Ascending aorta (tissue), 2 donors: ENCODE results near the gene CHAF1A. TPM values are rescaled to one million over a fixed set of nuclear protein-coding genes. Genes with fewer than 3 reads are reported as not detected.

Experiments used
- DNase-seq, 2 donors: peaks; one replicate each; pipeline ENCODE4 v3.0.0-alpha.2; 2019; ENCODE audit warnings: low spot score in 2 of 2
- H3K27ac ChIP-seq, 2 donors: fragments of 200-600 bp; sonication (generic); one replicate each; pipeline ENCODE4 v1.5.1; 2016 to 2017; ENCODE audit warnings: mild to moderate bottlenecking in 1 of 2
- H3K27me3 ChIP-seq: fragments of 200-600 bp; sonication (generic); one replicate; pipeline ENCODE4 v1.5.1; 2017
- H3K36me3 ChIP-seq, 2 donors: fragments of 200-600 bp; sonication (generic); one replicate each; pipeline ENCODE4 v1.5.1; 2016
- H3K4me1 ChIP-seq, 2 donors: fragments of 200-600 bp; sonication (generic); one replicate each; pipeline ENCODE4 v1.5.1; 2016 to 2017; ENCODE audit warnings: mild to moderate bottlenecking in 1 of 2
- H3K4me3 ChIP-seq, 2 donors: fragments of 200-600 bp; sonication (generic); one replicate each; pipeline ENCODE4 v1.5.1; 2016 to 2017; ENCODE audit warnings: mild to moderate bottlenecking in 1 of 2
- H3K9me3 ChIP-seq, 2 donors: fragments of 200-600 bp; sonication (generic); one replicate each; pipeline ENCODE4 v1.5.1; 2016
- intact Hi-C: fragments of 100-400 bp; cut with DNase I; formaldehyde crosslinking; loops from one replicate; pipeline ENCODE4 v1.15.1; 2023
- total RNA-seq: library from RNA; depleted of rRNA; stranded (reverse); fragments of >200 nt; gene quantifications from one replicate; pipeline ENCODE4 v1.1.0, GENCODE V29; 2016
- TF ChIP-seq, protein P1 (sequence below), 3 experiments: fragments of 200-600 bp in 2 of 3; fragments of 450-650 bp in 1 of 3; sonication (generic) in 2 of 3; IDR thresholded peaks; one replicate each; pipeline ENCODE4 v1.5.1; 2016 to 2019; ENCODE audit warnings: antibody characterized with exemption in 3 of 3, mild to moderate bottlenecking in 1 of 3, moderate library complexity in 1 of 3

The CHAF1A gene
- total RNA-seq, 1 donor from 2014 or later: 0.85 TPM

DNA sequence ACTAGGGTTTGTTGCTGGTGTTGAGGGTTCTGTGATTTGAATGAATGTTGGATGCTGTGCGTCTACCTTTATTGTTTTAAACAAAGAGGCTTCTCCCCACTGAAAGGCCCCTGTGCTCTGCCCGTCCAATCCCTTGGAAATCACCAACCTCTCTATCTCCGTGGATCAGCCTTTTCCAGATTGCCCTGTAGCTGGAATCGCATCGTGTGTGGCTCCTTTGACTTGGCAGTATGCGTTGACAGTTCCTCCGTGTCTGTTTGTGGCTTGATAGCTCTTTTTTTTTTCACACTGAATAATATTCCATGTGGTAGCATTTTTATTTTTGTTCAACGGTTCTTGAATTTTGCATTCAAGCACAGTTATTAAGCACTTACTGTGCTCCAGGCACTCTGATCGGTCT is 32.0 kb downstream of the CHAF1A start:
- Histone ChIP-seq H3K4me3 (no peak overlapping the region), H3K4me1 (no peaks in the 10 kb centered on the region), H3K9me3 (no peaks in the 10 kb centered on the region), H3K27me3 (no peaks in the 10 kb centered on the region), H3K36me3 (peaks cover 7 to 12% of the 10 kb centered on the region in 2 donors), H3K27ac (no peak overlapping the region)
- intact Hi-C loops: no loop called here
- no peak for DNase-seq
- TF ChIP-seq, protein P1, sequence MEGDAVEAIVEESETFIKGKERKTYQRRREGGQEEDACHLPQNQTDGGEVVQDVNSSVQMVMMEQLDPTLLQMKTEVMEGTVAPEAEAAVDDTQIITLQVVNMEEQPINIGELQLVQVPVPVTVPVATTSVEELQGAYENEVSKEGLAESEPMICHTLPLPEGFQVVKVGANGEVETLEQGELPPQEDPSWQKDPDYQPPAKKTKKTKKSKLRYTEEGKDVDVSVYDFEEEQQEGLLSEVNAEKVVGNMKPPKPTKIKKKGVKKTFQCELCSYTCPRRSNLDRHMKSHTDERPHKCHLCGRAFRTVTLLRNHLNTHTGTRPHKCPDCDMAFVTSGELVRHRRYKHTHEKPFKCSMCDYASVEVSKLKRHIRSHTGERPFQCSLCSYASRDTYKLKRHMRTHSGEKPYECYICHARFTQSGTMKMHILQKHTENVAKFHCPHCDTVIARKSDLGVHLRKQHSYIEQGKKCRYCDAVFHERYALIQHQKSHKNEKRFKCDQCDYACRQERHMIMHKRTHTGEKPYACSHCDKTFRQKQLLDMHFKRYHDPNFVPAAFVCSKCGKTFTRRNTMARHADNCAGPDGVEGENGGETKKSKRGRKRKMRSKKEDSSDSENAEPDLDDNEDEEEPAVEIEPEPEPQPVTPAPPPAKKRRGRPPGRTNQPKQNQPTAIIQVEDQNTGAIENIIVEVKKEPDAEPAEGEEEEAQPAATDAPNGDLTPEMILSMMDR (IDR thresholded peaks at IDR 0.05): no peak

DNA sequence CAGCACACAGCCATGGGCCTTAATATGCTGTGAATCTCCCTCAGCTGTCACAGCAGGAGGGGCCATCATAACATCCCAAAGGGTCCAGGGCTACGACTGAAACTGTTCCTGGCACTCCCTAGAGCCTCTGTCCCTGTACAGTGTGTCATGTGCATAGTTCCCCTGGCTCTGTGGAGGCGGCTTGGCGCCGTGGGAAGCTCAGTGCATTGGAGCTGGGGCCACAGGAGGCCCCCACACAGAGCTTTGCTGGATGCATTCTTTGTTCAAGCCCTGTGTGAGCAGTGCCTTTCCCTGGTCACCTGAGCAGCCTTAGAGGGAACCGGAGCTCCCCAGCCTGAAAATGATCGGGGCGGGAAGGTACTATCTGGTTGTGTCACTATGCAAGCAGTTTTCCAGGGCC is 33.8 kb downstream of the CHAF1A start:
- H3K9me3 ChIP-seq: no peaks in the 10 kb centered on the region
- TF ChIP-seq, protein P1 (IDR thresholded peaks at IDR 0.05): no peak
- intact Hi-C loops: no loop called here

DNA sequence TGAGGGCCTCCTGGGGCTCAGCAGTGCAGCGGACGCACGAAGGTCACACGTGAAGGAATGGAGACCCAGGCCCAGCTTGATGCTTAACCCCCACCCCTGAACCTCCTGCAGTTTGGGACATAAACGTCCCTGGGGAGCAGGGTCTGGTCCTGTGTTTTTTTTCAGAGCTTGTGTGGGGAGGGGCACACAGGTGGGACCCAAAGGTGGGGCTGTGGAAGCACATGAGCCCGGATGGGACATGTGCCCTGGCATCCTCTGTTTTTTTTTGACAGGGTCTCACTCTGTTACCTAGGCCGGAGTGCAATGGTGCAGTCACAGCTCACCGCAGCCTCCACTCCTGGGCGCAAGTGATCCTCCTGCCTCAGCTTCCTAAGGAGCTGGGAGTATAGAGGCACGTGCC is 34.7 kb downstream of the CHAF1A start:
- intact Hi-C loops: no loop called here
- TF ChIP-seq, protein P1 (IDR thresholded peaks at IDR 0.05): no peak
- no peak overlapping the region for H3K4me3 ChIP-seq
- peaks cover 2 to 7% of the 10 kb centered on the region in 2 donors for H3K36me3 ChIP-seq
- no peaks in the 10 kb centered on the region for H3K4me1 ChIP-seq
- H3K27ac ChIP-seq: no peak overlapping the region
- H3K27me3 ChIP-seq: no peaks in the 10 kb centered on the region
- no peaks in the 10 kb centered on the region for H3K9me3 ChIP-seq
- no peak for DNase-seq

More for the DNA sequence above, 33.8 kb downstream of the CHAF1A start:
- DNase-seq: no peak
- no peak overlapping the region for H3K27ac ChIP-seq
- H3K4me3 ChIP-seq: no peak overlapping the region
- no peaks in the 10 kb centered on the region for H3K4me1 ChIP-seq
- no peaks in the 10 kb centered on the region for H3K27me3 ChIP-seq
- peaks cover 7 to 11% of the 10 kb centered on the region in 2 donors for H3K36me3 ChIP-seq

DNA sequence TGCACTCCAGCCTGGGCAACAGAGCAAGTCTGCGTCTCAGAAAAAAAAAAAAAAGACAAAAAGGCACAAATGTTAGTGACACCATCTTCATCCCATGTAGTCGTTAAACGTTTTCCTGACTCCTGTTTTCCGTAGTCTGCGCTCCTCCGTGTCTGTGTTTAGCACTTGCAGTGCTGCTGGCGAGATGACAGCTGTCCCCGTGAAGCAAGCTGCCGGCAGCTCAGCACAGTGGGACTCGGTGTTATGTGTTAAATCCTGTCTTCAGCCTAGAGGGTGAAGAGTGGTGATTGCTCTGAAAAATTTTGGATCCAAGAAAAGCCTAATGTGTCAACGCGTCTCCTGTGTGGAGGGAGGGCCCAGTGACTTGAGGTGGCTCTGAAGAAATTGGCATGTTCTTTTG is 36.8 kb downstream of the CHAF1A start:
- TF ChIP-seq, protein P1 (IDR thresholded peaks at IDR 0.05): no peak
- DNase-seq: no peak
- H3K27ac ChIP-seq: no peak overlapping the region
- no peaks in the 10 kb centered on the region for H3K4me1 ChIP-seq
- no peaks in the 10 kb centered on the region for H3K9me3 ChIP-seq
- intact Hi-C loops: no loop called here
- H3K36me3 ChIP-seq: peaks cover 0 to under 1% of the 10 kb centered on the region in 2 donors
- no peaks in the 10 kb centered on the region for H3K27me3 ChIP-seq
- no peak overlapping the region for H3K4me3 ChIP-seq

DNA sequence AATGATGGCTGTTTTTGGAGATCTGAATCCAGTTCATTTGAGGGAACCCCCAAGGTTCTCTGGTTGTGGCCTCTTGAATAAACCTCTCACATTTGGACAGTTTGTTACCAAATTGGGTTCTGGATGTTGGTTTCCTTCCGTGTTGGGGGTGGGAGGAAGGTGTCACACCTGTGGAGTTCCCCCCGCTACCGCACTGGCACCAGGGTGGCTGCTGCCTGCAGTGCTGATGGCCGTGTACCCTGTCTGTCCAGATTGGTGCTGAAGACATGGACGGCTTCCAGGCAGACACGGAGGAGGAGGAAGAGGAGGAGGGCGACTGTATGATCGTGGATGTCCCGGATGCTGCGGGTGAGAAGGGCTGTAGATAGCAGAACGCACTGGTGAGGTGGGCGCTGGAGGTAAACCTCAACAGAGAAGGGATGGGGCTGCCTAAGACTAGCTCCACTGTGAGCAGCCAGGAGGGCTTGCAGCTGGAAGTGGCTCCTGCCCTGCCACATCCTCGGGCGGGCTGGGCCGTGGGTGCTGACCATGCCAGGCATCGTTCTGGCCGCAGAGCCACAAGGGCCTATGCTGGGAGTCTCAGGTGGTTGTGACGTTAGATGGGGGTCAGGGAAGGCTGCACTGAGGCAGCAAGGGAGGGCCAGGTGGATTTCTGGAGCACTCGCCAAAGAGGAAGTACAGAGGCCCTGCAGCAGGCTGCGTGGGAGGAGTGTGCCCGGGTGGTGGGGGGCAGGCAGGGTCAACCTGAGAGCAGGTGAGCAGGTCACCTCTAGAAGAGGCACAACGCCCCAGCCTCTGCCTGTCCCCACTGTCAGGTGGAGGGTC is 39.8 kb downstream of the CHAF1A start:
- H3K9me3 ChIP-seq: no peaks in the 10 kb centered on the region
- TF ChIP-seq, protein P1 (IDR thresholded peaks at IDR 0.05): no peak
- no peaks in the 10 kb centered on the region for H3K27me3 ChIP-seq
- H3K27ac ChIP-seq: no peak overlapping the region
- H3K4me1 ChIP-seq: no peaks in the 10 kb centered on the region
- H3K36me3 ChIP-seq: peaks cover 27 to 30% of the 10 kb centered on the region in 2 donors
- intact Hi-C loops: no loop called here
- H3K4me3 ChIP-seq: no peak overlapping the region
- no peak for DNase-seq
